ENCODE data around the gene CAPN9.

GRCh38 chr1:230746617-230747016 is 571 bp upstream of the CAPN9 start:
- no peak for TF ChIP-seq CTCF (IDR thresholded peaks at IDR 0.05)
- TF ChIP-seq POLR2A (IDR thresholded peaks at IDR 0.05) = no peak
